Upper lobe of left lung (tissue), 4 donors: Measurements from ENCODE around the gene PRLH.

Experiments
- EP300 ChIP-seq, 4 donors: sonication (generic); formaldehyde crosslinking; IDR thresholded peaks; one replicate each; pipeline ENCODE4 v1.5.1; 2017; ENCODE audit warnings: antibody characterized with exemption in 4 of 4, control low read depth in 2 of 4
- TF ChIP-seq, protein P1 (sequence below), 6 experiments: fragments of 450-650 bp in 4 of 6; fragments of 200-600 bp in 2 of 6; sonication (generic) in 2 of 6; IDR thresholded peaks; one replicate each; pipeline ENCODE4 v1.5.1; 2016 to 2019; ENCODE audit warnings: antibody characterized with exemption in 6 of 6

GRCh38 chr2:237583385-237584295, 17.3 kb downstream of the PRLH start:
- TF ChIP-seq, protein P1, sequence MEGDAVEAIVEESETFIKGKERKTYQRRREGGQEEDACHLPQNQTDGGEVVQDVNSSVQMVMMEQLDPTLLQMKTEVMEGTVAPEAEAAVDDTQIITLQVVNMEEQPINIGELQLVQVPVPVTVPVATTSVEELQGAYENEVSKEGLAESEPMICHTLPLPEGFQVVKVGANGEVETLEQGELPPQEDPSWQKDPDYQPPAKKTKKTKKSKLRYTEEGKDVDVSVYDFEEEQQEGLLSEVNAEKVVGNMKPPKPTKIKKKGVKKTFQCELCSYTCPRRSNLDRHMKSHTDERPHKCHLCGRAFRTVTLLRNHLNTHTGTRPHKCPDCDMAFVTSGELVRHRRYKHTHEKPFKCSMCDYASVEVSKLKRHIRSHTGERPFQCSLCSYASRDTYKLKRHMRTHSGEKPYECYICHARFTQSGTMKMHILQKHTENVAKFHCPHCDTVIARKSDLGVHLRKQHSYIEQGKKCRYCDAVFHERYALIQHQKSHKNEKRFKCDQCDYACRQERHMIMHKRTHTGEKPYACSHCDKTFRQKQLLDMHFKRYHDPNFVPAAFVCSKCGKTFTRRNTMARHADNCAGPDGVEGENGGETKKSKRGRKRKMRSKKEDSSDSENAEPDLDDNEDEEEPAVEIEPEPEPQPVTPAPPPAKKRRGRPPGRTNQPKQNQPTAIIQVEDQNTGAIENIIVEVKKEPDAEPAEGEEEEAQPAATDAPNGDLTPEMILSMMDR (IDR thresholded peaks at IDR 0.05): no peak
- no peak for TF ChIP-seq EP300 (IDR thresholded peaks at IDR 0.05)
